HG02678 (cell line): ENCODE results near the gene SEPTIN3.
"Not testable (repeated sequence)": the region's sequence is repeated elsewhere in the genome, so short reads cannot be mapped to it uniquely, and the experiment has no call there.

ENCODE experiments used
- ATAC-seq: cut with Tn5 transposase; IDR thresholded peaks from one replicate; pipeline ENCODE4 v1.9.1; 2021; ENCODE audit warnings: mild to moderate bottlenecking, moderate library complexity; ENCODE audit not compliant: unreplicated experiment

SEPTIN3 gene

GRCh38 chr22:41939981-41940831 lies 29.0 kb upstream of the SEPTIN3 start:
- ATAC-seq = peak; percentile 57

- ATAC-seq = peak; percentile 44
Observed at GRCh38 chr22:41940832-41941765, 28.1 kb upstream of the SEPTIN3 start.

GRCh38 chr22:41943661-41944209 lies 25.5 kb upstream of the SEPTIN3 start:
- no peak for ATAC-seq

GRCh38 chr22:41946629-41947423 lies 22.4 kb upstream of the SEPTIN3 start, which contains the start of gene CENPM:
Gene CENPM (minus strand): TSS chr22:41947152. CDS start chr22:41947076, 76 bp downstream.
- ATAC-seq = peak; percentile 87

GRCh38 chr22:41947424-41948080 lies 21.7 kb upstream of the SEPTIN3 start:
- no peak for ATAC-seq

- ATAC-seq = no peak
Observed at GRCh38 chr22:41948142-41948541, 21.1 kb upstream of the SEPTIN3 start.

- not testable (repeated sequence) for ATAC-seq
Observed at GRCh38 chr22:41948928-41949296, 20.3 kb upstream of the SEPTIN3 start.

- ATAC-seq = no peak
Observed at GRCh38 chr22:41949297-41949965, 19.8 kb upstream of the SEPTIN3 start.

- ATAC-seq = no peak
Observed at GRCh38 chr22:41951898-41952474, 17.3 kb upstream of the SEPTIN3 start, which contains the start of gene SMIM45. Gene SMIM45 (plus strand): TSS chr22:41952150.

GRCh38 chr22:41952713-41953112 lies 16.5 kb upstream of the SEPTIN3 start:
- ATAC-seq = no peak

GRCh38 chr22:41957941-41958556 lies 11.2 kb upstream of the SEPTIN3 start:
- ATAC-seq = peak; percentile 21

GRCh38 chr22:41963453-41964111 lies 5.7 kb upstream of the SEPTIN3 start:
- no peak for ATAC-seq

- no peak for ATAC-seq
Observed at GRCh38 chr22:41964112-41964491, 5.1 kb upstream of the SEPTIN3 start.

GRCh38 chr22:41966225-41966606 lies 3.0 kb upstream of the SEPTIN3 start:
- ATAC-seq = no peak

GRCh38 chr22:41966607-41967240 lies 2.5 kb upstream of the SEPTIN3 start:
- no peak for ATAC-seq

- ATAC-seq = no peak
Observed at GRCh38 chr22:41968601-41969000, 642 bp upstream of the SEPTIN3 start.

GRCh38 chr22:41970601-41971000 lies 1.4 kb downstream of the SEPTIN3 start:
- no peak for ATAC-seq

GRCh38 chr22:41971431-41971830 lies 2.2 kb downstream of the SEPTIN3 start:
- no peak for ATAC-seq
